ENCODE results near the gene LRRC8E. TPM values are rescaled to one million over a fixed set of nuclear protein-coding genes. Genes with fewer than 3 reads are reported as not detected.

The LRRC8E gene
- total RNA-seq, 1 donor from 2014 or later, result 6.6 TPM

DNA sequence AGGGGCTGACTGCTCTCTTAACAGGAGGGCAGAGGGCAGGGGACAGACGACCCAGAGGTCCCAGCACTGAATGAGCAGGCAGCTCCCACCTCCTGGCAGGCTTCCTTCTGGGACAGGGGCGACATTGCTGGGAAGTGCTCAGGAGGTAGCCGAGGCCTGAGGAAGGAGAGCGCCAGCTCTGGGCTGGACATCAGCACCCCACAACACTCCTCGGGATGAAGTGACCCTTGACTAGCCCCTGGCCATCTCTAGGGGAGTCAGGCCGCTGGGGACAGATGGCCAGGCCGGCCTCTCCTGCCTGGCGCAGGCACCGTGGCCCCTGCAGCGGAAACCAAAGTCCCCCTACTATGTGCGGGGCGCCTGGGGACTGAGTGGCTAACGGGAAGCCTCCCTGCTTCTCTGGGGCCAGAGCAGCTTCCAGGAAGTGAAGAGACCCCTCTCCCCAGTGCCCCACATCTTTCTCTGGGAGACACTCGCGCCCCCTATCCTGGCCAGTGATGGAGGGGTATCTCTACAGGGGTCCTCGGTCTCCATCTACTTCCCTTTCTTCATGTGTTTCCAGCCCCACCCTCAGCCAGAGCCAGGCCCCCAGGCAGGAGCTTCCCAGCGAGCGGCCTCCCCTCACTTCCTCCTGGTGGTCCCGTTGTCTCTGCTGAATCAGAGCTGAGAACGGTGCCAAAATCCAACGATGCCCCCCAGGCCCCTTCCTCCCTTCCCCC lies 24.2 kb upstream of the LRRC8E start:
- H3K4me3 ChIP-seq (ENCODE audit: insufficient read depth, low read depth, low read length), result no peak overlapping the region
- Mint-ChIP-seq H3K27ac (ENCODE audit: unreplicated experiment) (no peak overlapping the region), H3K4me1 (ENCODE audit: low read depth, unreplicated experiment) (no peaks in the 10 kb centered on the region), H3K36me3 (ENCODE audit: low read depth, unreplicated experiment) (peaks cover 2% of the 10 kb centered on the region), H3K9me3 (ENCODE audit: unreplicated experiment) (no peaks in the 10 kb centered on the region), H3K27me3 (ENCODE audit: low read depth, unreplicated experiment) (peaks cover 24% of the 10 kb centered on the region), H3K4me3 (ENCODE audit: unreplicated experiment) (no peak overlapping the region)
- no peak for TF ChIP-seq EZH2 (IDR thresholded peaks at IDR 0.05; ENCODE audit: insufficient read depth, low read length)
- H3K4me1 ChIP-seq (ENCODE audit: insufficient read depth, low read length), result peaks cover 4% of the 10 kb centered on the region
- no peak overlapping the region for H3K27ac ChIP-seq (ENCODE audit: low read depth, low read length)
- no peak overlapping the region for H2AFZ ChIP-seq (ENCODE audit: low read depth, low read length)
- H3K79me2 ChIP-seq (ENCODE audit: insufficient read depth, low read length), result no peaks in the 10 kb centered on the region
- no peaks in the 10 kb centered on the region for H3K36me3 ChIP-seq (ENCODE audit: insufficient read depth, low read length)
- H3K4me2 ChIP-seq (ENCODE audit: low read length), result no peak overlapping the region
- DNase-seq (ENCODE audit: low read depth) (no peak), FAIRE-seq (no peak)
- H3K27me3 ChIP-seq (ENCODE audit: insufficient read depth, low read length), result peaks cover 11% of the 10 kb centered on the region
- H3K9me3 ChIP-seq (ENCODE audit: insufficient read depth, low read depth, low read length), result no peaks in the 10 kb centered on the region
- no peak overlapping the region for H3K9ac ChIP-seq (ENCODE audit: low read length)
- H4K20me1 ChIP-seq (ENCODE audit: insufficient read depth, low read length), result peaks cover 18% of the 10 kb centered on the region

DNA sequence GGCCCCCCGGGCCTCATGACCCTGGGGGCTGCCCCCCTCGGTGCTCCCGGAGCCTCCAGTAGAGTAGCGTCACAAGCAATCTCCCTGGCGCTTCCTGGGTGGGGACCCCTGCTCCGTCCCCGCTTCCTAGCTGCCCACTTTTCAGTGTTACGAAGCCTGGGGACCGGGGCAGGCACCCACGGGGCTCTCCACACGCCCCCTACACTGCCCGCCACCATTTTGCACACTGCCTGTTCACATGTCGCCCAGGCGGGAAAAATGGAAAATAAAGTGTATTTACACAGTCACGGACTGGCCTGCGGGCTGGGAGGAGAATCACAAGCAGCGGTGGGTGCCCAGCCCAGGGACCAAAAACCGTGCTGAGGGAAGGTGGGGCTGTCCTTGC lies 23.6 kb upstream of the LRRC8E start:
- H3K9ac ChIP-seq (ENCODE audit: low read length), result no peak overlapping the region
- H2AFZ ChIP-seq (ENCODE audit: low read depth, low read length), result no peak overlapping the region
- no peak overlapping the region for H3K4me3 ChIP-seq (ENCODE audit: insufficient read depth, low read depth, low read length)
- peaks cover 11% of the 10 kb centered on the region for H3K27me3 ChIP-seq (ENCODE audit: insufficient read depth, low read length)
- H3K9me3 Mint-ChIP-seq (ENCODE audit: unreplicated experiment), result no peaks in the 10 kb centered on the region
- H3K36me3 ChIP-seq (ENCODE audit: insufficient read depth, low read length), result no peaks in the 10 kb centered on the region
- H3K9me3 ChIP-seq (ENCODE audit: insufficient read depth, low read depth, low read length), result no peaks in the 10 kb centered on the region
- H3K4me1 Mint-ChIP-seq (ENCODE audit: low read depth, unreplicated experiment), result no peaks in the 10 kb centered on the region
- peaks cover 4% of the 10 kb centered on the region for H3K4me1 ChIP-seq (ENCODE audit: insufficient read depth, low read length)
- H3K79me2 ChIP-seq (ENCODE audit: insufficient read depth, low read length), result no peaks in the 10 kb centered on the region
- H3K27ac Mint-ChIP-seq (ENCODE audit: unreplicated experiment), result no peak overlapping the region
- FAIRE-seq (no peak), DNase-seq (ENCODE audit: low read depth) (no peak)
- H3K27me3 Mint-ChIP-seq (ENCODE audit: low read depth, unreplicated experiment), result peaks cover 24% of the 10 kb centered on the region
- H3K27ac ChIP-seq (ENCODE audit: low read depth, low read length), result no peak overlapping the region
- H3K4me2 ChIP-seq (ENCODE audit: low read length), result no peak overlapping the region
- TF ChIP-seq EZH2 (IDR thresholded peaks at IDR 0.05; ENCODE audit: insufficient read depth, low read length), result no peak
- TF ChIP-seq, protein P1, sequence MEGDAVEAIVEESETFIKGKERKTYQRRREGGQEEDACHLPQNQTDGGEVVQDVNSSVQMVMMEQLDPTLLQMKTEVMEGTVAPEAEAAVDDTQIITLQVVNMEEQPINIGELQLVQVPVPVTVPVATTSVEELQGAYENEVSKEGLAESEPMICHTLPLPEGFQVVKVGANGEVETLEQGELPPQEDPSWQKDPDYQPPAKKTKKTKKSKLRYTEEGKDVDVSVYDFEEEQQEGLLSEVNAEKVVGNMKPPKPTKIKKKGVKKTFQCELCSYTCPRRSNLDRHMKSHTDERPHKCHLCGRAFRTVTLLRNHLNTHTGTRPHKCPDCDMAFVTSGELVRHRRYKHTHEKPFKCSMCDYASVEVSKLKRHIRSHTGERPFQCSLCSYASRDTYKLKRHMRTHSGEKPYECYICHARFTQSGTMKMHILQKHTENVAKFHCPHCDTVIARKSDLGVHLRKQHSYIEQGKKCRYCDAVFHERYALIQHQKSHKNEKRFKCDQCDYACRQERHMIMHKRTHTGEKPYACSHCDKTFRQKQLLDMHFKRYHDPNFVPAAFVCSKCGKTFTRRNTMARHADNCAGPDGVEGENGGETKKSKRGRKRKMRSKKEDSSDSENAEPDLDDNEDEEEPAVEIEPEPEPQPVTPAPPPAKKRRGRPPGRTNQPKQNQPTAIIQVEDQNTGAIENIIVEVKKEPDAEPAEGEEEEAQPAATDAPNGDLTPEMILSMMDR (IDR thresholded peaks at IDR 0.05; ENCODE audit: insufficient read depth, low read depth, low read length), result no peak
- H3K4me3 Mint-ChIP-seq (ENCODE audit: unreplicated experiment), result no peak overlapping the region
- peaks cover 18% of the 10 kb centered on the region for H4K20me1 ChIP-seq (ENCODE audit: insufficient read depth, low read length)
- H3K36me3 Mint-ChIP-seq (ENCODE audit: low read depth, unreplicated experiment), result peaks cover 2% of the 10 kb centered on the region

DNA sequence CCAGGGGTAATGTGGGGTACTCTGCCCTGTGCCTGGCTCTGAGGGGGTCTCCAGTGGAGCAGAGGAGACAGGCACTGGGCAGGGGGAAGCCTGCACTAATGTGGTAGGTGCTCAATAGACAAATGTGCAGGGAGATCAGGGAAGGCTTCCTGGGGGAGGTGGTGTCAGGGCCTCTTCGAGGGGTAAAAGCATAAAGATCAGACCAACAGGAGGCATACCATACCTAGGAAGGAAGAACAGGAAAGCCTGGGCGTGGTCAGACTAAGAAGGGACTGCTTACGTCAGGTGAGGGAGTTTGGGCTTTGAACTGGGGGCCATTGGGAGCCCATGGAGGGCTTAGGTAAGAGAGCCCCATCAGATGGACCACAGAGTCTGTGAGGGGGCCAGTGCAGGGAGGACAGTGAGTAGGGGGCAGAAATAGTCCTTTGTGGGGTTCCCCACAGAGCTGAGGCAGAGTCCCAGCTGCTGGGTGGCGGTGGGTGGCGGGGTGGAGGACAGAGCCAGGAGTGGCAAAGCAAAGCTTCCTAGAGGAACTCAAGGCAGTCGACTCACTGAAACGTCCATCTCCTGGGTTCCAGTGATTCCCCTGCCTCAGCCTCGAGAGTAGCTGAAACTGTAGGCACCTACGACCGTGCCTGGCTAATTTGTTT lies 22.9 kb upstream of the LRRC8E start:
- Histone ChIP-seq H3K36me3 (ENCODE audit: insufficient read depth, low read length) (no peaks in the 10 kb centered on the region), H3K27me3 (ENCODE audit: insufficient read depth, low read length) (peaks cover 11% of the 10 kb centered on the region), H2AFZ (ENCODE audit: low read depth, low read length) (no peak overlapping the region), H3K4me1 (ENCODE audit: insufficient read depth, low read length) (peaks cover 4% of the 10 kb centered on the region), H4K20me1 (ENCODE audit: insufficient read depth, low read length) (peaks cover 18% of the 10 kb centered on the region), H3K9ac (ENCODE audit: low read length) (no peak overlapping the region), H3K9me3 (ENCODE audit: insufficient read depth, low read depth, low read length) (no peaks in the 10 kb centered on the region), H3K27ac (ENCODE audit: low read depth, low read length) (no peak overlapping the region), H3K79me2 (ENCODE audit: insufficient read depth, low read length) (no peaks in the 10 kb centered on the region), H3K4me2 (ENCODE audit: low read length) (no peak overlapping the region), H3K4me3 (ENCODE audit: insufficient read depth, low read depth, low read length) (no peak overlapping the region)
- no peaks in the 10 kb centered on the region for H3K9me3 Mint-ChIP-seq (ENCODE audit: unreplicated experiment)
- TF ChIP-seq EZH2 (IDR thresholded peaks at IDR 0.05; ENCODE audit: insufficient read depth, low read length), result no peak
- TF ChIP-seq, protein P1 (IDR thresholded peaks at IDR 0.05; ENCODE audit: insufficient read depth, low read depth, low read length), result no peak
- H3K27me3 Mint-ChIP-seq (ENCODE audit: low read depth, unreplicated experiment), result peaks cover 24% of the 10 kb centered on the region
- H3K27ac Mint-ChIP-seq (ENCODE audit: unreplicated experiment), result no peak overlapping the region
- DNase-seq (ENCODE audit: low read depth), result no peak
- FAIRE-seq, result no peak
- H3K4me1 Mint-ChIP-seq (ENCODE audit: low read depth, unreplicated experiment), result no peaks in the 10 kb centered on the region
- H3K4me3 Mint-ChIP-seq (ENCODE audit: unreplicated experiment), result no peak overlapping the region
- peaks cover 2% of the 10 kb centered on the region for H3K36me3 Mint-ChIP-seq (ENCODE audit: low read depth, unreplicated experiment)

Data from astrocyte (in vitro differentiated cells and primary cell).